ENCODE data around the gene TMEM53. TPM values are rescaled to one million over a fixed set of nuclear protein-coding genes. Genes with fewer than 3 reads are reported as not detected.

TMEM53 gene
- total RNA-seq, 1 experiment from 2014 or later: 22.9 TPM

- CTCF ChIA-PET: interaction anchor here (0.6 to 1.1 kb wide), 3 partner anchors 44 to 447 kb away, joined by 3 to 6 read pairs (median 4); no protein-coding TSS in a partner anchor
- intact Hi-C loops (cut with micrococcal nuclease; ENCODE audit: unreplicated experiment): no loop called here
Measured at GRCh38 chr1:44608141-44608540, 66.1 kb downstream of the TMEM53 start.

GRCh38 chr1:44606701-44607281 lies 67.5 kb downstream of the TMEM53 start:
- no peak for TF ChIP-seq POLR2AphosphoS5 (IDR thresholded peaks at IDR 0.05; ENCODE audit: low read depth, low read length)
- no peak for TF ChIP-seq REST (IDR thresholded peaks at IDR 0.05; ENCODE audit: insufficient read depth in 1 of 2, low read depth in 2 of 2, low read length in 1 of 2)
- no peak for TF ChIP-seq TCF7L2 (IDR thresholded peaks at IDR 0.05; ENCODE audit: low read depth, low read length)
- no peak for TF ChIP-seq SIN3A (IDR thresholded peaks at IDR 0.05; ENCODE audit: borderline replicate concordance, insufficient read depth, low read depth, low read length)
- no peak for TF ChIP-seq CTCF (IDR thresholded peaks at IDR 0.05)
- ChIA-PET CTCF (no interaction called here), POLR2A (no interaction called here)
- intact Hi-C loops (cut with micrococcal nuclease; ENCODE audit: unreplicated experiment): no loop called here
- H3K9me3 ChIP-seq (ENCODE audit: control insufficient read depth, insufficient read depth, low read depth, low read length): no peaks in the 10 kb centered on the region
- H3K27me3 ChIP-seq (ENCODE audit: control insufficient read depth, insufficient read depth, low read length): no peaks in the 10 kb centered on the region
- no peak for ATAC-seq
- no peak overlapping the region for H3K27ac ChIP-seq (ENCODE audit: low read length)
- no peak overlapping the region for H3K4me3 ChIP-seq (ENCODE audit: low read depth in 2 of 2, low read length in 2 of 2)
- DNase-seq (ENCODE audit: low read depth, low spot score): no peak
- BruUV-seq (replicated peaks): no TSS peak
- H3K4me1 ChIP-seq (ENCODE audit: control insufficient read depth, insufficient read depth, low read length): no peaks in the 10 kb centered on the region
- no peaks in the 10 kb centered on the region for H3K36me3 ChIP-seq (ENCODE audit: control insufficient read depth, insufficient read depth, low read length)
- in situ Hi-C loops (cut with HindIII; ENCODE audit: low pct_unique_long_range_greater_than_20kb, low sequenced_read_pairs): no loop called here

More at GRCh38 chr1:44608141-44608540, 66.1 kb downstream of the TMEM53 start:
- Histone ChIP-seq H3K4me1 (ENCODE audit: control insufficient read depth, insufficient read depth, low read length) (no peaks in the 10 kb centered on the region), H3K9me3 (ENCODE audit: control insufficient read depth, insufficient read depth, low read depth, low read length) (no peaks in the 10 kb centered on the region), H3K27me3 (ENCODE audit: control insufficient read depth, insufficient read depth, low read length) (no peaks in the 10 kb centered on the region), H3K27ac (ENCODE audit: low read length) (no peak overlapping the region), H3K4me3 (ENCODE audit: low read depth in 2 of 2, low read length in 2 of 2) (no peak overlapping the region), H3K36me3 (ENCODE audit: control insufficient read depth, insufficient read depth, low read length) (no peaks in the 10 kb centered on the region)
- DNase-seq (ENCODE audit: low read depth, low spot score) (no peak), ATAC-seq (no peak)
- in situ Hi-C loops (cut with HindIII; ENCODE audit: low pct_unique_long_range_greater_than_20kb, low sequenced_read_pairs): no loop called here
- TF ChIP-seq CTCF (IDR thresholded peaks at IDR 0.05) (peak; percentile 69), POLR2AphosphoS5 (IDR thresholded peaks at IDR 0.05; ENCODE audit: low read depth, low read length) (no peak)
- POLR2A ChIA-PET: no interaction called here
- no TSS peak for BruUV-seq (replicated peaks)
